ENCODE measurements around the gene KCND2.

- TF ChIP-seq POLR2A (IDR thresholded peaks at IDR 0.05) (no peak), CTCF (IDR thresholded peaks at IDR 0.05) (no peak)
Measured at GRCh38 chr7:120720317-120720716, 447.3 kb downstream of the KCND2 start.
